ENCODE measurements around the gene GIMAP4.
"Not testable (repeated sequence)": the region's sequence is repeated elsewhere in the genome, so short reads cannot be mapped to it uniquely, and the experiment has no call there.

Gene GIMAP4

DNA sequence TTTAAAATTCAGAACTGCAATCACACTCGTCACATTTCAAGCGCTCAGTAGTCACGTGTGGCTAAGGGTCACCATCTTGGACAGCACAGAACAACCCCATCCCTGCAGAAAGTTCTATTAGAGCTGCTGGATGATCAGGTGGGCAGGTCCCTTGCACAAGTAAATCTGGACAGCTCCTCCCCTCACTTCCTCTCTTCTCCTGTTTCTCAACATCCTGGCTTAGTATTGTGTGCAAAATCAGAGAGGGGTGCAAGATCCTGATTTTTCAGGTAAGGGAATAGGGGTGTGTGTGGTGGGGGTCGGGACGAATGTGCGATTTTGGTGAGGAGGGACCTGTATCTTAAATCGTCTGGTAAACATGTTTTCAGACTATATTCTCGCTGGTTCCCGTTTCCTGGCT is at the start of gene GIMAP4:
Gene GIMAP4, plus strand, starts transcription at position 222 of the 400 bp plus-strand sequence. CDS start 2,512 bp downstream, outside the sequence.
- DNase-seq = no peak

- no peak for DNase-seq
Observed at GRCh38 chr7:150519310-150519709, 47.9 kb upstream of the GIMAP4 start.

DNA sequence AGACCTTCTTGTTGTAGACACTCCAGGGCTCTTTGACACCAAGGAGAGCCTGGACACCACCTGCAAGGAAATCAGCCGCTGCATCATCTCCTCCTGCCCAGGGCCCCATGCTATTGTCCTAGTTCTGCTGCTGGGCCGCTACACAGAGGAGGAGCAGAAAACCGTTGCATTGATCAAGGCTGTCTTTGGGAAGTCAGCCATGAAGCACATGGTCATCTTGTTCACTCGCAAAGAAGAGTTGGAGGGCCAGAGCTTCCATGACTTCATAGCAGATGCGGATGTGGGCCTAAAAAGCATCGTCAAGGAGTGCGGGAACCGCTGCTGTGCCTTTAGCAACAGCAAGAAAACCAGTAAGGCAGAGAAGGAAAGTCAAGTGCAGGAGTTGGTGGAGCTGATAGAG is 47.0 kb upstream of the GIMAP4 start:
- peak; percentile 71 for DNase-seq

- DNase-seq = not testable (repeated sequence)
Observed at GRCh38 chr7:150522931-150523330, 44.3 kb upstream of the GIMAP4 start.

GRCh38 chr7:150524018-150524417 is 43.2 kb upstream of the GIMAP4 start:
- no peak for DNase-seq

DNA sequence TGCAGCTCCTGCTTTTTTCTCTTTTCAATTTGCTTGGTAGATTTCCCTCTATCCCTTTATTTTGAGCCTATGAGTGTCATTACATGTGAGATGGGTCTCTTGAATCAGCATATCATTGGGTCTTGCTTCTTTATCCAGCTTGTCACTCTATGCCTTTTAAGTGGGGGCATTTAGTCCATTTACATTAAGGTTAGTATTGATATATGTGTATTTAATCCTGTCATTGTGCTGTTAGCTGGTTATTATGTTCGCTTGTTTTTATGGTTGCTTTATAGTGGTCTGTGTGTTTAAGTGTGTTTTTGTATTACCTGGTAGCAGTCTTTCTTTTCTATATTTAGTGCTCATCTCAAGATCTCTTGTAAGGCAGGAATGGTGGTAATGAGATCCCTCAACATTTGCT is 35.5 kb upstream of the GIMAP4 start:
- DNase-seq = no peak

DNA sequence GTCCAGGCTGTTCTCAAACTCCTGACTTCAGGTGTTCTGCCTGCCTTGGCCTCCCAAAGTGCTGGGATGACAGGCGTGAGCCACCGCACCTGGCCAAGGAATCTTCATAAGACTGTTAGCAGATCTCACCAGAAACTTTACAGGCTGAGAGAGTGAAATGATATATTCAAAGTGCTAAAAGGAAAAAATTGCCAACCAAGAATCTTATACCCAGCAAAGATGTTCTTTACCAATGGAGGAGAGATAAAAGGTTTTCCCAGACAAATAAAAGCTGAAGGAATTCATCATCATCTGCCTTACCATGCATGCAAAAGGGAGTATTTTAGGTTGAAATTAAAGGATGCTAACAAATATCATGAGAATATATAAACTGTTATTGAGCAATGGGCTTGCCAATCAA is 28.9 kb upstream of the GIMAP4 start:
- no peak for DNase-seq

- no peak for DNase-seq
Observed at GRCh38 chr7:150553163-150553562, 14.0 kb upstream of the GIMAP4 start.

DNA sequence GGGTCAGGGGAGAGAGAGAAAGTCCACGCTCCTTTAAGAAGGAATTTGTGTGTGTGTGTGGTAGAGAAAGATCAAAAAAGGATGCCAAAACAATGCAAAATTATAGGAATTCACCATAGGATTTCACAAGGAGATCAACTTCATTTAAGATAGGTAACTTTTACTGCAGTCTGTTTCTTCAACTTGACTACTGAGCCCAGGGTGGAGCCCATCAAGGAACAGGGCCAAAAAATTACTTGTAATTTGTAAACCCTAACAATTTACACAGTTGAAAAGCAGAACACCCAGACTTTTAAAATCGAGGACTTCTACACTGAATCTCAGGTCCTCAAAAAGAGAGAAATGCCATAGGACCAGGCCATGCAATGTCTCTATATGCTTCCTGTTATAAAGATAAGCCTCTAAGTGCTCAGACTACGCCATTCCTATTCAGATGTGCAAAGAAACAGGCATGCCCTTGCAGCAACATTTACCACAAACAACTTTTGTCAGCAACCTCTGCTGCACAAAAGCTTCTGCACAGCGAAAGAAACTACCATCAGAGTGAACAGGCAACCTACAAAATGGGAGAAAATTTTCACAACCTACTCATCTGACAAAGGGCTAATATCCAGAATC is 10.6 kb upstream of the GIMAP4 start:
- no peak for DNase-seq

- no peak for DNase-seq
Observed at GRCh38 chr7:150560486-150560885, 6.7 kb upstream of the GIMAP4 start.

DNA sequence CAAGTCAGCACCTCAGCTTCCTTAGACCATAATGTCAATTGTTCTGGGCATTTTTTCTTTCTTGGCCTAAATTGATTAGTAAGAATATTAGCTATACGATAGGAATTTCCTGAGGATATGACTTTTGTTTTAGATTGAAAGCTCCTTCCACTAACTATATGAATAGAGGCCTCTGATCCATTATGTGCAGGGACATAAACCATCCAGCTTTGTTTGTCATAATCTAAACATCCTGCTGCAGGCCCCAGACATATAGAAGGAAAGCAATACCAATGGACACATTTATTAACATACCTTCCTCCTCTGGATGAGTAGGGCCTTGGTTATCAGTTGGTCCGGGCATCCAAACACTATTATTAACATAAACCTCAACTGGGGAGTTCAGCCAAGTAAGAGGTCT is 4.3 kb upstream of the GIMAP4 start:
- DNase-seq = no peak

- DNase-seq = no peak
Observed at GRCh38 chr7:150564006-150564405, 3.2 kb upstream of the GIMAP4 start.

- DNase-seq = no peak
Observed at GRCh38 chr7:150564566-150564965, 2.6 kb upstream of the GIMAP4 start.

- no peak for DNase-seq
Observed at GRCh38 chr7:150565239-150565638, 2.0 kb upstream of the GIMAP4 start.

DNA sequence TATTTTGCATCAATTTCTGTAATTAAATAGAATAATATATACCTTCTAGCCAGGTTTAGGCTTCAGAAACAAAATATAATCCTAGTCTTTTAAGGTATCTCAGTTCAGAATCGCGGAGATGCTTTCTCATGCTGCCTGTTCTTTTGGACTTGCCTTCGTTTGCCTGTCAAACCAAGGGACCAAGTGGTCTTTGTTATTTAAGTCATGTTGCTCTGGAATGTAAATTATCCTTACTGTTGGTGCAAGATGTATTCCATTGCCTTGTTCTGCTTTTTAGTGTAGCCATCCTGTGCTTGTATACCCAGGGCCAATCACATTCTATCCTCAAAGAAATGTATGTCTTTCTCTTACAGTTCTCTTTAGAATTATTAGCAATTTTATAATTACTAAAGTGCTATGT is 1.1 kb upstream of the GIMAP4 start:
- no peak for DNase-seq

- DNase-seq = no peak
Observed at GRCh38 chr7:150566572-150566971, 618 bp upstream of the GIMAP4 start.

- no peak for DNase-seq
Observed at GRCh38 chr7:150567871-150568301, 696 bp downstream of the GIMAP4 start.

- no peak for DNase-seq
Observed at GRCh38 chr7:150568714-150569113, 1.5 kb downstream of the GIMAP4 start.

DNA sequence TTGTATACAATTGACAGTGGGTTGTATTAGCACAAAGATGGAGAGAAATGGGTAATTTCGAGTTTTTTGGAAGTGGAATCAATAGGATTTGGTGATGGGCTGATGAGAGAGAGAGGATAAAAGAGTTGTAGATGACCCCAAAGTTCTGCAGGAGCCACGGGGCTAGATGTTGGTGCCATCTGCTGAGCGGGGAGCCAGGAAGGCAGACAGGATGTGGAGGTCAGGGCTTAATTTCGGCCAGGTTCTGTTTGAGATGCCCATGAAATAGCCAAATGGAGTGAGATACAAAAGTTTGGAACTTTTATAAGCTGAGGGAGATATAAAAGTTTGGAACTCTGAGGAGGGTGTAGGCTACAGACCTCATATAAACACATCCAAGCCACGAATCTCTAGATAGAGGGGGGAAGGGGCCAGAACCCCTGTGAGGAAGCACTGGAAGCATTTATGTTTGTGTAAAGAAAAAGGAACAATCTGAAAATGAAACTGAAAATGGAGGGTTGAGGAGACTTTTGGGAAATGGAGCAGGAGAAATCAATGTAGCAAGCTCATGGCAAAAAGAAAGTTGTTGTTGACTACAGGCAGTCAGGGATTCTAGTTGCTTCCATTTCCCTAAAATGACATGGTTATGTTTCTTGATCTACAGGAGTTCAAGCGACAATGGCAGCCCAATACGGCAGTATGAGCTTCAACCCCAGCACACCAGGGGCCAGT is 2.2 kb downstream of the GIMAP4 start:
- DNase-seq = no peak

- DNase-seq = no peak
Observed at GRCh38 chr7:150570556-150571465, 3.6 kb downstream of the GIMAP4 start.

DNA sequence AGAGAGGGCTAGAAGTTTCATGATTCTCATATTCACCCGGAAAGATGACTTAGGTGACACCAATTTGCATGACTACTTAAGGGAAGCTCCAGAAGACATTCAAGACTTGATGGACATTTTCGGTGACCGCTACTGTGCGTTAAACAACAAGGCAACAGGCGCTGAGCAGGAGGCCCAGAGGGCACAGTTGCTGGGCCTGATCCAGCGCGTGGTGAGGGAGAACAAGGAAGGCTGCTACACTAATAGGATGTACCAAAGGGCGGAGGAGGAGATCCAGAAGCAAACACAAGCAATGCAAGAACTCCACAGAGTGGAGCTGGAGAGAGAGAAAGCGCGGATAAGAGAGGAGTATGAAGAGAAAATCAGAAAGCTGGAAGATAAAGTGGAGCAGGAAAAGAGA is 5.3 kb downstream of the GIMAP4 start:
- DNase-seq = no peak

DNA sequence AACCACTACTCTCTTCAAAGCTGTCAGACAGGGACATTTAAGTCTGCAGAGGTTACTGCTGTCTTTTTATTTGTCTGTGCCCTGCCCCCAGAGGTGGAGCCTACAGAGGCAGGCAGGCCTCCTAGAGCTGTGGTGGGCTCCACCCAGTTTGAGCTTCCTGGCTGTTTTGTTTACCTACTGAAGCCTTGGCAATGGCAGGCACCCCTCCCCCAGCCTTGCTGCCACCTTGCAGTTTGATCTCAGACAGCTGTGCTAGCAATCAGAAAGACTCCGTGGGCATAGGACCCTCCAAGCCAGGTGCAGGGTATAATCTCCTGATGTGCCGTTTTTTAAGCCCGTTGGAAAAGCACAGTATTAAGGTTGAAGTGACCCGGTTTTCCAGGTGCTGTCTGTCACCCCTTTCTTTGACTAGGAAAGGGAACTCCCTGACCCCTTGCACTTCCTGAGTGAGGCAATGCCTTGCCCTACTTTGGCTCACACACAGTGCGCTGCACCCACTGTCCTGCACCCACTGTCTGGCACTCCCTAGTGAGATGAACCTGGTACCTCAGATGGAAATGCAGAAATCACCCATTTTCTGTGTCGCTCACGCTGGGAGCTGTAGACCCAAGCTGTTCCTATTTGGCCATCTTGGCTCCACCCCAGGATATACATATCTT is 12.9 kb downstream of the GIMAP4 start:
- not testable (repeated sequence) for DNase-seq

Data from activated effector memory CD4-positive, alpha-beta T cell treated with anti-CD3 and anti-CD28 coated beads, Interleukin-2, amount 50 U/mL, for 16 hours (primary cell).